ENCODE data around the gene GZMA.

The GZMA gene

DNA sequence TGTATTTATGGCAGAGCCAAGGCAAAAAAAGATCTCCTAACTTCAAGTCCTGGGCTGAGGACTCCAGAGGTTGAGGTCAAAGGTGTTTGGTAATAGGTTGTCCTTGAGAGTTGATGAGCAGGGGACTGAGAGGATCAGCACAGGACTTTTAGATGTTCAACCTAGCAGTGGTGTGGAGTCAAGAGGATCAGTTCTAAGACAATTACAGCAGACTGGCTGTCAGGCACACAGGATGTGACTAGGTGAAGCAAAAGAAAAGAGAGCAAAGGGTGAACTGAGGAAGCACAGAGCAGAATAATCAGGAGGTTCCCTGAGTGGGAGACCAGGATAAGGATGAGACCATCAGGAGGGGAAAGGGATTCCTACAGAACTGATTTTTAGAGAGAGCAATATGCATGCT lies 10.9 kb downstream of the GZMA start:
- no peak for DNase-seq

DNA sequence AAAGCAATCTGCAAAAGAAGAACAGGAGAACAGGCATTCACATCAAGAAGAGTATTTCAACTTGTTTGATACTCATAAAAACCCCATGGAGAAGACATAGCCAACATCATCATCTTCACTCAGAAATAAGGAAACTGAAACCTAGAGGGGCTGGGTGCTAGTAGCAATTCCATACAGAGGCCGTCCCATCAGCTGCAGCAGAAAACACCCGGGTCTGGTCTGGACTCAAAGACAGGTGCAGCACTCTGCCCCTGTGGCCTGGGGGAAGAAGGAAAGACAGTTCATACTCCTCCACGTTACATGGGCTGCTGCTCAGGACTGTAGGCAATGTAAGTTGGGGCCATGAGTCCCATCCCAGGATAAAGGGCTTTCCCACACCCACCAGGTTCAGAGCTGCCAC lies 11.6 kb downstream of the GZMA start:
- no peak for DNase-seq

DNA sequence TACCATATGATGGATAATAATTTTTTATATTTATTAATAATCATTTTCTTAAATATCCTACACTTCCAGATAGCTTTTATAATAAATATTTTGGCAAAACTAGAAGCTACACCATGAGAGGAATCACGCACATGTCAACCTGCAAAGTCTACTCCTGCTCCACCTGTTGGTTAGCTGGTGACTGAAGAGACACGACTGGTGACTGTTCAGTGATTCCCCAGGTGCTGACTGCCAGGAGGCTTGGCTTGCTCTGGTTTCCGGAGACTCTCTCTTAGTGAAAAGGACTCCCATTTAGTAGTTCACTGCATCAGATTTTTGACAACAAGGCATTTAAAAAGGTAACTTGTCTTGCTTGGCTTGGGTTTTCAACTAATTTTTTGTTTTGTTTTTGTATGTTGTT lies 20.9 kb downstream of the GZMA start:
- no peak for DNase-seq

DNA sequence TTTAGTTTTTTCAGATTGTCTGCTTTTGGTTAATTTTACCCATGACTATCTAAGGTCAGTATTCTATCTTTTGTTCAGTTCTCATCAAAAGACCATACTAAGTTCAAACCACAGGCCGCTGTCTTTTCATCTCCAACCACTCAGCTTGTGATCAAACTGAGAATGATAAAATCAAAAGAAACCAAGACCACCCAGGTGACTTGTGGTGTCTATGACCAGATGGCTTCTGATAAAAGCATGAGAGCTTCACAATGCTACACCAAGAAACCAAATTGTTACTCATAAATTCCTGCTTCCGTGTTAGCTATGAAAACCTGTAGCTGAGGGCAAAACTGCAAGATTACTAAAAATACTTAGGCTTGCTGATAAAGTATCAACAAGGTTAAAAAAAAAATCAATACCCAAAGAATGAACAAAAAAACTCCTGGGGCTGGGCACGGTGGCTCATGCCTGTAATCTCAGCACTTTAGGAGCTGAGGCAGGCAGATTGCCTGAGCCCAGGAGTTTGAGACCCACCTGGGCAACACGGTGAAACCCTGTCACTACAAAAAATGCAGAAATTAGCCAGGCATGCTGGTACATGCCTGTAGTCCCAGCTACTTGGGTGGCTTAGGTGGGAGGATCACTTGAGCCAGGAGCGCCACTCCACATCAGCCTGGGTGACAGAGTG lies 31.7 kb downstream of the GZMA start:
- DNase-seq: no peak

DNA sequence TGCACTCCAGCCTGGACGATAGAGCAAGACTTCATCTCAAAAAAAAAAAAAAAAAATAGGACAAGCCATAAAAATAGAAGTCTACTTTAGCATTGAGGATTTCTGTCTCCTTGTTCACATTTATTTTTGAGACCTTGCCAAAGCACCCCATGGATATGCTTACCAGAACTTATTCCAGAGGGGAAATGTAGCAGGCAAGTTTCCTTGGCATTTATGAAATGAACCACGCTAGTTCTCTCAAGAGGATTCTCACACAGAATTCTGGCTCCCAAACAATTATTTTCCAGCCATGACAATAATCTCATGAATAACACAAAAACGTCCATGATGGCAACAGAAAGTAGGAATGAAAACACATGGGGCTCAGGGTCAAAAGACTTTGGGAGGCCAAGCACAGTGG lies 34.1 kb downstream of the GZMA start:
- no peak for DNase-seq

DNA sequence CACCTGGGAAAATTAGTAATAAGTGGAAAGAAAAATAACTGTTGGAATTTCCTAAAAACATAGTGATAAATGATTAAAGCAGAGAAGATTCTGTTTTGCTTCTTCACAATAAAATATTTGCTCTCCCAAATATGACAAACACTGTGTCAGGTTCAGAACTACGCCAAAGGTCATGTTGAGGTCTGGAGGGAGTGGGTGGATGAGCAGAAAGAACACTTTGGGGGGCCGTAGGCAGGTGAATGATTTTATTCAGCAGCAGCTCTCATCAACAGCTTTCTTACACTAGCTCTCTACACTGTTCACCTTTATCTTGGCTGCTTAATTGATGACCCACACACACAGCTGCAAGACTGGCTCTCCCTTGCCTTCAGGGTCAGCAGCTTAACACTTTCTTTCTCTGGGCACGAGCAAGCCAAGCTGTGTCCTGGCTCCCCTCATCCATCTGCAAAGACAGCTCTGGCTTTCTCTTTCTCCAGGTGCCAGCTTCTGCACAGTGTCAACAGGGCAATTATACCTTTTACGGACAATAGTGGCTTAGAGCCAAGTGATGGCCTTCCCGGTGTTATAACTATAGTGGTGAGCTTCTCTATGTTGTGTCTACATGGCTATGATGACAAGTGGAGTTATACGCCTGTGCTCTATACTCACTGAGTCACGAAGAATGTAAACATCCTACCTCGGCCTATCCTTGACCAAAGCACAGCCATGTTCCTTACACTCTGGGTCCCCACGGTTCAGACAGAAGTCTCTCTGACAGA lies 38.6 kb downstream of the GZMA start:
- DNase-seq: no peak

DNA sequence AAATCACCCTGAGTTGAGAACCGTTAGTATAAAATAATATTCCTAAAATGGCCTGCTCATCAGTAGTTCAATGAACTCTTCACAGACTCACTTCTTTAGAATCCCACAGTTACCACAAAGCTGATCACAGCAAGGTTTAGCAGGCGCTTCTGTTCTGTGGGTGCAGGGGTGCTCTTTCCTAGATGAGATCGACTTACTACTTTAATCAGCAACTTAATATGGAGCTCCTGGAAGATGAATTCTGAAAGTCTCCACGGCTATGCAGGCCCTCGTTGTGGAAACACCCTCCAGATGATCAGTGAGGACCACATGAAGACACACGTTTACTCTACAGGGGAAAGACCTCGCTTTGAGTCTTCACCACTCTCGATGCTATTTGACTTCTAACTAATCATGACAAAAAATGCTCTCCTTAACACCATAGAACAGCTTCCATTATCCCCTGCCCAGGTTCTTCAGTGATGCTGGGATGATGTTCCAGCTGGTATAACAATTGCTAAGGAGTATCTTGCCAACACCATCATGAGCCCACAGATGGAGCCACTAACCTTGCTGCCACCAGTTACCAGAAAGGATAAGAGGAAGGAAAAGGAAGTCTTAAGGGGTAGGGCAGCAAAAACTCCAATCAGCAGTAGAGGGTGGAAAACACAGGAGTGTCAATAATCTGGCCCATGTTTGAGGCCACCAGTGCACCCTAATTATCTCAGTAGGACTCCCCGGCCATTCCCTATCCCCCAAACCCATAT lies 39.7 kb downstream of the GZMA start:
- DNase-seq: no peak

DNA sequence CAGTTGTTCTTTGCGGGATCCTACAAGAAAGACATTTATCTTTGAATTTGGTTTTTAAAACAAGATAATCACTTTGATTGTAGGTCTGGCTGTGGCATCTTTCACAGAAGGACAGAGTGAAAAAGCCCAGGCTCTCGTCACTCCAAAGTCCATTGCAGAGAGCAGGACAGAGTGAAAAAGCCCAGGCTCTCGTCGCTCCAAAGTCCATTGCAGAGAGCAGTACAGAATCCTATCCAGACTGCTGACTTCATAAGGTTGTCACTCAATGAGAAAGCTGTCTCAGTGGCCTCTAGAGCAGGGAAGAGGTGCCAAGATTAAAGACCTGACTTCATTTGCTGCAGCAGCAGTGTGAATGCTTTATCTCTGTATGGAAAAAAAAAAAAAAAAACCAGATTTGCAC lies 41.2 kb downstream of the GZMA start:
- no peak for DNase-seq

DNA sequence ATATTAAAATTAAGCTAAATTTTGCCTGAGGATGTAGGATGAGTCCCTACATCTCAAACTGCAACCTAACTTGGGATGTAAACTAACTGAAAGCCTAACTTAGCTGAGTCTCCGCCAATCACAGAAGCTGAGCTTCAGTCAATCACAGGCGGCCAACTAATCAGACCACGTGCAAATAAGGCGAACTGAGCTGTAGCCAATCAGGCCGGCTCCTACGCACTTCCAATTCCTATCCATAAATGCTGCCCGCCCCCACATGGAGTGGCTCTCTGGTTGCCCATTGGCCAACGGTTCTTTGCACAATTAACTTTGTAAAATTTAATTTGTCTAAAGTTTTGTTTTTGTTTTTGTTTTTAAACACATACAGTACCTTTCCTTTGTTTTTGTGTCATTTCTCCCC lies 43.6 kb downstream of the GZMA start:
- no peak for DNase-seq

DNA sequence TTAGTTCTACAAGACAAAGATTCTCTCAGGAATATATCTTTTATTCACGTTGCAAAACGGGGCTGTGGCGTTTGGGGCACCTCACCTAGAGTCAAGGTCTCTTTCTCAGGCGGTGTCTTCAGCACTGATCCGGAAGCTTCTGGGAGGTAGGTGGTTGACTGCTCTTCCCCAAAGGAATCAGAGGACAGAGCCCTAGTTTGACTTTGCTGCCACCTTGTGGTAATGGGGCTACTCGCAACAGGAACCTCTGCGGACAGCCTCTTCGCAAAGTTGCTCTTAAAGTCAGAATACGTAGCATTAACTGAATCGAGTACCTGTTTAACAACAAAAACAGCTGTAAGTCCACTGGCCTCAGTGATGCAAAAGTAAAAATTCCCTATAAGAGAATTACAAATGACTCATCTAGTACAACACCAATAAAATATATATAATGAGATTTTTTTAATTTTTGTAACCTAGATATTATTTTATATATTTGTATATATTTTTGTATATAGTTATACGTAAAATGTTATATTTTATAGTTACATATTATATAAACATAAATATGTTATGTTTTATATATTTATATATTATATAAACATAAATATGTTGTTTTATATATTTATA lies 44.2 kb downstream of the GZMA start:
- peak; percentile 61 for DNase-seq

DNA sequence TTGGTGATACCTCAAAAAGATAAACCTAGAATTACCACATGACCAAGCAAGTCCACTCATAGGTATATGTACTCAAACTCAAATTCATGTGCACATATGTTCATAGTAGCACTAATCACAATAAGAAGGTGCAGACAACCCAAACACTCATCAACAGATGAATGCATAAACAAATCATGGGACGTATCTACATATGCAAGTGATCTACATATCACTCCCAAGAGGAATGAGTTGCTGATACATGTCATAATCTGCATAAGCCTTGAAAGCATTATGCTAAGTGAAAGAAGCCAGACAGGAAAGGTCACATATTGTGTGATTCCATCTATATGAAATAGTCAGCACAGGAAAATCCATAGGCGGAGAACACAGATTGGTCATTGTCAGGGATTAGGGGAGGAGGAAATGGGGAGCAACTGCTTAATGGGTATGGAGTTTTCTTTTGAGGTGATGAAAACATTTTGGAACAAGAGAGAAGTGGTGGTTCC lies 46.9 kb downstream of the GZMA start:
- DNase-seq: no peak

DNA sequence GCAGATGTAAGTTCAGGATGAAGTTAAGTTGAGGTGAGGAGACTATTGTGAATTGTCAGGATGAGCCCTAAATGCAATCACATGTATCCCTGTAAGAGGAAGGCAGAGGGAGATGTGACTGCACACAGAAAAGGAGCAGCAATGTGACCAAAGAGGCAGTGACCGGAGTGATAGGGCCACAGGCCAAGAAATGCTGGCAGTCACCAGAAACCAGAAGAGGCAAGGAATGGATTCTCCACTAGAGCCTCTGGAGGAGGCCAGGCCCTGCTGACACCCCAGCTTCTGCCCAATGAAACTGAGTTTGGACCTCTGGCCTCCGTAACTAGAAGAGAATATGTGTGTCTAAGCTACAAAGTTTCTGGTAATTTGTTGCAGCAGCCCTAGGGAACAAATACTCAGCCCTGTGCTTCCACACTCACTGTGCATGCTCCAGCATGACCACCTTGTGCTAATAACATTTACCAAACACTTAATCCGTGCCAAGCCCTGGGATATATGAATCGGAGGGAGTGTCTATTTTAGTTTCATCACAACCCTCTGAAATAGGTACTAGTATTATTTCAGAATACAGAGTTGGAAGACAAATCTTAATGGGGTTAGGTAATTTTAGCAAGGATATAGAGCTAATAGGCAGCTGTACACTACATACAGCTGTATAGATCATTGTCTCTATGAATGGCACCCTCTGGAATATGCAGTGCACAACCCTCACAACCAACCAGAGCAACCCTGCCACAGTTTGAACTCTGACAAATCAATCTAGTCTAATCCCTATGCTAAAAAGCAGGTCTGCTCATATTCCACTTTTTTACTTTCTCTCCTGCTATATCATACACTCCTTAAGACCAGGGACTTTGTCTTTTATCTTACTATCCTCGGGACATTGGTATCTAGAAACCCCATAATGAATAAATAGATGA lies 49.7 kb downstream of the GZMA start:
- DNase-seq: no peak

DNA sequence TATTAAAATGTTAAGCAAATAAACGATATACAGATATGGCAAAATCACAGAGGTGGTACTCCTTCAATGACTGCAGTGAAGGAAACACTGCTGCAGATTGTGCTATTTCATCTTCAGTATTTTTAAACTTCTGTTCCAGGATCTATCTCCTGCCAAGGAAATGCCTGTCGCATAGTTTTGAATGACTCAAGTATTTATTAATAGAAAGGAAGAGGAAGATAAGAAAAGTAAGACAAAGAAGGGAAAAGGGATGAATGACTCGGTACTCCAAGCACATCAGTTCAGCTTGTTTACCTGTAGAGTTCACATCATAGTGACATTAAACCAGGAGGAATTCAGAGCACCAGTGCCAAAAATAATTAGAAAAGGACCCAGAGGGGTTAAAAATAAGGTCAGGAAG lies 52.4 kb downstream of the GZMA start:
- DNase-seq: no peak

All from GDM1 (cell line).